ENCODE results near the gene PRR23E.

Gene PRR23E

DNA sequence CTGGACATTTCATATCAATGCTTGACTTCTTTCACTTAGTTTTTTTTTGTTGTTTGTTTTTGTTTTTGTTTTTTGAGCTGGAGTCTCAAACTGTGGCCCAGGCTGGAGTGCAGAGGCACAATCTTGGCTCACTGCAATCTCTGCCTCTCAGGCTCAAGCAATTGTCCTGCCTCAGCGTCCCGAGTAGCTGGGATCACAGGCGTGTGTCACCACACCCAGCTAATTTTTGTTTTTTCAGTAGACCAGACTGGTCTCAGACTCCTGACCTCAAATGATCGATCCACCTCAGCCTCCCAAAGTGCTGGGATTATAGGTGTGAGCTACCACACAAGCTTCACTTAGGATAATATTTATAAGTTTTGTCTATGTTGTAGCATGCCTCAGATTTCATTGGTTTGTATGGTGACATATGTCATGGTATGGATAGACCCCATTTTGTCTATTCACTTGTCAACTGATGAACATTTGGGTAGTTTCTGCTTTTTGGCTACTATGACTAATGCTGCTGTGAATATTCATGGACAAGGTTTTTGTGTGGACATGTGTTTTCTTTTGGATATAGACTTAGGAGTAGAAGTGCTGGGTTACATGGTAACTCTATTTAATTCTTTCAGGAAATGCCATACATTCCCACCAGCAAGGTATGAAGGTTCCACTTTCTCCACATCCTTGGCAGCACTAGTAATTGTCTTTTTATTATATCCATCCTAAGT is 6.8 kb upstream of the PRR23E start:
- no peak for DNase-seq

DNA sequence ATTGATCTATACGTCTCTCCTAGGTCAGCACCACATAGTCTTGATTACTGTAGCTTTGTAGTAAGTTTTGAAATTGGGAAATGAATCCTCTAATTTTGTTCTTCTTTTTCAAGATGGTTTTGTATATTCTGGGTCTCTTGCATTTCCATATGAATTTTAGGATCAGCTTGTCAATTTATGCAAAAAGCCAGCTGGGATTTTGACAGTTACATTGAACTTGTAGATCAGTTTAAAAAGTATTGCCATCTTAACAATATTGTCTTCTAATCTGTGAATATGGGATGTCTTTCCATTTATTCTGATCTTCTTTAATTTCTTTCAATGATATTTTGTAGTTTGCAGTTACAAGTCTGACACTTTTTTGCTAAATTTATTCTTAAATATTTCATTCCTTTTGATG is 5.6 kb upstream of the PRR23E start:
- no peak for DNase-seq

DNA sequence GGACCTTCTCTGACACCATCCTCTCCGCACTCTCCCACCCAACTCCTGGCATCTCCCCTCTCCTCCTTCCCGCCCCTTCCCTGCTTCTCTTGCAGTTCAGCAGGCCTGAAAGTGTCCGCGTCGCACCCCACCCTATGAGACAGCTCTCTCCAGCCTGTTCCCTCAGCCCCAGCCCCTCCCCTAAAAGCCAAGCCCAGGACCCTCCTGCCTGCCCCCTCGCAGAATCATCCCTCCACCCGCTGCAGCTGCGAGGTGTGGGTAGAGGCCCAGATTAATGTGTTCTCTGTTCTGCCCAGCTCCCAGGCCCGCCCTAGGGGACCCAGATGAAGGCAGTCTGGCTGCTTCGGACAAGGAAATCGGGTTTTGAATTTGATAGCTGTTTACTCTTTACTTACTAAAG is 410 bp downstream of the PRR23E start:
- no peak for DNase-seq

DNA sequence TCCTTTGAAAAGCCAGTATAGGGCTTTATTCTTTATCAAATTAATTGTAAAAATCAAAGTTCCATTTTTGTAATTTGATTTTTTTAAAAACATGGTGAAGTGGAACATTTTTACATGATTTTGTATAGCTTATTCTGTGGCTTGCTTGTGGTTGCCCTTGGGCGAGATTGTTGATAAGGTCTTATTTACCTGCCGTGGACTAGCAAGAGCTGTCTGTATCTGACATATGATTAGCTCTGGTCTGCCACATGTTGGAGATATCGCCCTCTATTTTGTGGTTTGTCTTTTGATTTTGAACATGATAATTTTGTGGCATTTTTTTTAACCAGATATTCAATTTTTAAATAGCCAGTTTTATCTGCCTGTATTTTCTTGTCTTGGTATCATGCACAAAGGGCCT is 844 bp downstream of the PRR23E start:
- no peak for DNase-seq

DNA sequence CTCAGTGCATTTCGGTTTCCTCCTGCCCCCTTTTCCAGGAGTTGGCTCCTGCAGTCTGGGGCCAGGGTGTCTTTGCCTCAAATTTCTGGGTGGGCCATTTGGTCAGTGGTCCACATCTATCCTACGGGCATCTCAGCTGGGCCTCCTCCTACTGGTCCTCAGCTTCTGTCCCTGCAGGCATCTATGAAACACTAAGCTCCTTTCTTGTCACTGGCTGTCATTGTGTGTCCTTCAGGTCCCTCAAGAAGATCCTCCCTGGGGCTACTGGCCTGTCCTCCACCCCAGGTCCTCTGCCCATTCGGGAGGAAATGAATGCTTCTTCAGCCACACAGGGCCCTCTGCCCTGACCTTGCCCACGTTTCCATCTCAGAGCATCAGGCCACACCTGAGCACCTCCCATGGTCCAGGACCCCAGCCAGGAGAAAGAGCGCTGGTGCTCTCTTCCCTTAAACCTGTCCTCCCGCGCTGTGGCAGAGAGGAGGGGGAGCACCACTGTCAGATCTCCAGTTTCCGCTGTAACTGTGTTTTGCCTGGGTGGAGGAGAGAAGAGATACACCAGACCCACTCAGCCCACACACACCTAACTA is 1.8 kb downstream of the PRR23E start:
- DNase-seq: no peak

DNA sequence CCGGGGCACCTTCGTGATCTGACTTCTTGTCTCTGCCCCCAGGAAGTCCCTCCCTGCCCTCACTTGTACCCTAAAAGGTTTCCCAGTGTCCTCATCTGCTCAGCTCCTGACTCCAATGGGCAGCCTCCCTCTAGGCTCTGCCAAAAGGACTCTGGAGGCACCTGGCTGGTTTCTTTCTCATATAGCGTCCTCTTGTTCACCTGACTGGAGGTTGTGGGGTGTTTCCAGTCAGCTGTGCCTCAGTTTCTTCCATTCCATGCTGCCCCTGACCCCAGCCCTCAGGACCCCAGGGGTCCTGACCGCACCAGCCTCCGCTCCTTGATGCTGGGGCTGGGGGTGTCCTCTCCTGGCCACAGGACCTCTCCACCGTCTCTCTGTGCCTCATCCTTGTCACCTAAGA is 2.5 kb downstream of the PRR23E start:
- no peak for DNase-seq

DNA sequence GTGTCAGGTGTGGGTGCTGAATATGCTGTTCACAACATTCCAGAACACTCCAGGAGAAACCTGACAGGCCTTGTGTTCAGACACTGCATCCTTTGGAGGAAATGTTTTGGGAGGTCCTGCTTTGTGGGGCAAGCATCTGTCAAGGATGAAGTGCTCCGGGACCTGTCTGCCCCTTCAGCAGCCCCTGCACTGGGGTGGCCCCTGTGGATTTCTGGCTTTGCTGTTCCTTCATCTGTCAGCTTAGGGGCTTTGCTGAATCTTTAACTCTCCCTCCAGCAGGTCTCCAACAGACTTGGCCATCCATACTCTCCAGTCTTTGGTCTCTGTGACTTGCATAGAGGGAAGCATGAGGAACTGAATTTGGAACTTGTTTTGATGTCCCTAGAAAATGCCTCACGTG is 3.1 kb downstream of the PRR23E start:
- DNase-seq: no peak

DNA sequence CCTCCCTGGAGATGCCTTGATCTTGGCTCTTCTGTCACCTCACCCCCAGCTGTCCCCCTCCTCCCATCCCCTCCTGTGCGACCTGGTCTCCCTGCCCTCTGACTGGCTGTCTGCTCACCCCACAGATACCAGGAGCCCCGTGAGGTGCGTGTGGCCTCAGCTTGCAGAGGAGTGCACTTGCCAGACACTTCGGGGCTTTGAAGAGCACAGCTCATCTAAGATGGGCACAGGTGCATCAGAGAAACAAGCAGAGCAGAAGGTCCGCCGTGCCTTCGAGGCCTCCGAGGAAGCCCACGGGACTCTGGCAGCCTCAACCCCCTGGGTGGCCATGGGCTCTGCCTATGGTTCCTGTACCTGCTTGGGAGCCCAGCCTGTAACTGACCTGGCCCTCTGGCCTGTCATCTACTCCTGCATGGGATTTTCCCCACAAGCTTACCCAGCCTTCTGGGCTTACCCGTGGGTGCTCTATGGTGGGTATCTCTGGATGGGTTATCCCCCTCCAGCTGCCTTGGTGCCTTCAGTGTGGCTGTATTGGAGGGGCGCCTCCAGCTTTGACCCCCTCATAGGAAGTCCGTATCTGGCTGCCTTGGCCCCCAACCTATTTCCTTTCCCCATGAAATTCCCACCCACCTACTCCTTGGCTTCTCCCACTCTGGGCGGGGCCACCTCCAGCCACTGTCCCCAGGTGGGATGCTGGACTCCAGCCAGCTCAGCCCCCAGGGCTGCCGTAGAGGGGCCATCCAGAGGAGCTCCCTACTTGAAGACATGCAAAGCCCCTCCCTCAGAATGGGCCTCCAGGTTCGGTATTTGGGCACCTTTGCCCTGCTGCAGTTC is 3.8 kb downstream of the PRR23E start:
- DNase-seq: no peak

DNA sequence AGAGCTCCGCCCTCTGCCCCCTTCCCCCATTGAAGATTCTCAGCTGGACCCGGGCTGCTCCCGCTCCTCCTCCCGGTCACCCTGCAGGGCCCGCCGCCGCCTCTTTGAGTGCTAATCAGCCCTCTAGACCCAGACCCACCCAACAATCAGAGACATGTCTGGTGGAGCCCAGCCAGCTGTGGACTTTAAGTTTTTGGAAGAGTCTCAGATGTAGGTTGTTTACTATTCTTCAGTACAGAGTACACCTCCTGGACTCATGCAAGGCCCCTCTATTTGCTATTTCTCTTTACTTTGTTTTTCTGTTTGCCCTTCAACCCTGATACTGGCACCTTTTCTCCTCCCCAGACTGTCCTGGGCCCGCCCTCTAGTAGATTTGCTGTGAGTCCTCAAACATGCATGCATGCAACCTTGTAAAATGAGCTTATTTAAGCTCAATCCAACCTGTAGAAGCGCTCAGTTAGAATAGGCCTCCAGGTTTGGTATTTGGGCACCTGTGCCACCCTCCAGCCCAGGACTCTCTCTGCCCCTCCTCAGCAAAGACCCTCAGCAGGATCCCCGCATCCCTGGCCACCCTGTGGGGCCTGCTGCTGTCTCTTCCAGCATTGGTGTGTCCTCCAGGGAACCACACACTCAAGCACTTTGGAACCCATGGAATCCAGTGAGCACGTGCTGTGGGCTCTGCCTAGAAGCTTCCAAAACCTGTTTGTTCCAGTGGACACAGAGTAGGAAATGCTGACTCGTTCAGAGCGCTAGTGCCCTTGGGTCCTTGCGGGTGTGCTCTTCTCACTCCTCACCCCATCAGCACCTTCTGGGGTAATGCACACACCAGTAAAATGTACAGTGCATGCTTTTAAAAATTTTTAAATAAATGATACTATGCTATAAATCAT is 4.6 kb downstream of the PRR23E start:
- no peak for DNase-seq

DNA sequence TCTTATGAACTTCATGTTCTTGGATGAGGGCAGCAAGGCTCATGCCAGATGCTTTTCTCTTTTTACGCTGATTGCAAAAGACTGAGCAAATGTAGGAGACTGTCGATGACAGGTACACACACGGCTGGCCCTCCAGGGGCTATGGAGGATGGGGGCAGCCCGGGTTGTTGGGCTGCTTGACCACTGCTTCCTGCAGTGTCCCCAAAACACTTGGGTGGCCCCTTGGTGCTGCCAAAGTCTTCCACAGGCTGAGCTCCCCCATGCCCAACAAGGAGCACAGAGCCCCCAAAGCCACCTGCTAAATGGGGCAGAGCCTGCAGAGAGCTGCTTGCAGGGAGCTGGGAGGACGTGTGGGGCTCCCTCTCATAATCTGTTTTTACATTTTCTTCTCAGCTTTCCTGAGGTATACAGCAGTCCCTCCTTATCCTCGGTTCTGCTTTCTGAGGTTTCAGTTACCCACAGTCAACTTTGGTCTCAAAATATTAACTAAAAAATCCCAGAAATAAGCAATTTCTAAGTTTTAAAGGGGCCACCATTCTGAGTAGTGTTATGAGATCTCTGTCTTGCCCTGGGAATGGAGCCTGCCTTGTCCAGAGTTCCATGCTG is 7.3 kb downstream of the PRR23E start:
- DNase-seq: no peak

DNA sequence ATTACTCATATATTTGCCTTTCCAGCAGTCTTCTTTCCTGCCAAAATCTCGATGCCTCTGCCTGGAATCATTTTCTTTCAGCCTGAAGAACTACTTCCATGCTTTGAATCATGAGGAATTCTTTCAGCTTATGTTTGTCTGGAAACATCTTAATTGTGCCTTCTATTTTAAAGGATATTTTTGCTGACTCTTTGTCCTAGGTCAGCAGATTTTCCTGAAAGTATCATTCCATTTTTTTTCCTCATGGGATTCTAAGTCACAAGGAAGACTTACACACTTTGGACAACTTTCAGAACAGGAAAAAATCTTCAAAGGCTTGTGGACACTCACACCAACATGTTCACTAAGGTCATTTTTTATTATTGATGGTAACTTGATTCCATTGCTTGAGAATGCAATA is 10.1 kb downstream of the PRR23E start:
- DNase-seq: no peak

DNA sequence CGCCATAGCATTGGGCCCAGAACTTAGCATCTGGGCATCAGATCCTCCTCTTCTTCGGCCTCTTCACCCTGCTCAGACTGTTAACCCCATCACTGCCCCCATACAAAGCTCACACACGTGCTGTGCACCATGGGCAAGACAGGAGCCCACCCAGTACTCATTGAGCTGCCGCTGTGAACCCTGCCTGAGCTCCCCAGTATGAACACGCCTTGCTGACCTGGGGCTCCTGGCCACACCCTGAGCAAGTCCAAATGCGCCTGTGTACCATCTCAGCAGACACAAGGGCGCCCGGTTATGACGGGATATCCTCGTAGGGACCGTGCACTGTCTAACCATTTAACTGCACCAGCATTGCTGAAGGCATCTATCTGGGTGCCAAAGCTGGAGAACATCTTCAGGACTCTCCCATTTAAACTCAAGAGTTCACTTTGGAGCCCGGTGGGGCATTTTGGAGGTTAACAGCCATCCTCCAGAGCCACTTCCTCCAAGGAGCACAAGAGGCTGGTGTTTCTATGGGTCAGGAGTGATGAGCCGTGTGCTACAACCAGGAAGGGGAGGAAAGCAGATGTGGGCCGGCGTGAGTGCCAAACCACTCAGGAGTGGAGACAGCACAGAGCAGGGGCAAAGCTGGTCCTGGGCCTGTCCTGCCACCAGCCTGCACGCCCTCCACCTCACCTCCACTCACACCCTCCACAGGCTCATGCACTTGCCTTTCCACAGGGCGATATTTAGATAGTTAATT is 12.1 kb downstream of the PRR23E start:
- DNase-seq: no peak

DNA sequence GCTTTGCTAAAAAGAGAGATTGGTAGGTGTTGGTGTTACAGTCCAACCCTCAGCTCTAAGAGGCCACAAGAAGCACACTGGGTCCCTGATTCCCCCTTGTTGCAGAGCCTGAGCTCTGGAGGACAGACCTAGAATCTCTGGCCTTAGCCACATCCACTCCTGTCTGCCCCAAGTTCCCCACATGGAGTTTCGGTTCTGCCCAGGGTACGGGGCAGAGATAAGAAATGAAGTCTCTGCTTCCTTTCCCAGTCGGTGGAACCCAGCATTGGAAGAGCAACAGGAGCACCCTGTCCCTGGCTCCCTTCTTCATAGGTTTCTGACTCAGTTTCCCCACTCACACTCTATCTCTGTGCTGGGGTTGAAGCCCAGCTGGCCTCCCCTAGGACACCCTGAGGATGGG is 13.2 kb downstream of the PRR23E start:
- no peak for DNase-seq

DNA sequence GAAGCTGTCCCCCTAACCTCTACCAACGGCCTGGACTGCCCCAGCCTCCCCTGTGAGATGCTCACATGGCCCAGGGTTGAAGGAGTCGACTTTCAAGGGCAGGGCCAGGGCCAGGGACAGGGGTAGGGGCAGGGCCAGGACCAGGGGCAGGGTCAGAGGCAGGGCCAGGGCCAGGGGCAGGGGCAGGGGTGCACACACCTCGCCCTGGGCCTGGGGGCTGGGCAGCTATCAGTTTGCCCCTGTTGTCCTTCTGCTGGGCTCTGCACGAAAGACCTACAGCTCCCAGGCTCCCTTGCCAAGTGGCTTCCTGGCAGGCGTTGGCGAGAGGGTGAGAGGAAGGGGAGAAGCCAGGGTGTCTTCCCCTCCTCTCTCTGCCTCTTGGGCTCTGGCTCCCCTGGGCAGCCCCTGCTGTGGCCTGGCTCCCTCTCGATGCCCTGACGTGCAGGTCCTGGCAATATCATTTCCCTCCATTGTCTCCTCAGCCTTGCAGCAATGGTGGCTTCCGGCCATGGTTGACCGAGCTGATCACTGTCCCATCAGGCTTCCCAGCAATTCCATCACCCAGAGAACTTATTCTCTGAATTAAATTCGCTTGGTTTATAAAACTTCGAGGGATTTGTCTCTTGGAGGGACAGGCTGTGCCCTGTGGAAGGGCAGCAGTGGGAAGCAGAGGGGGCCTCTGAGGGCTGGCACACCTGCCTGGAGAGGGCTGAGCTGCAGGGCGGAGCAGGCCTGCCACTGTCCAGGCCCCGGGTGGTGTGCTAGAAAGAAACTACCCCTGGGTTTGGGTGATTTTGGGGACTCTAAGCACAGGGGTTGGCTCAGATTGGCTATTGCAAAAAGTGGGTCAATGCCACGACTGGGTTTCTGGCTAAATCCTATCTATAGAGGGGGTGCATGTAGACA is 13.9 kb downstream of the PRR23E start:
- no peak for DNase-seq

DNA sequence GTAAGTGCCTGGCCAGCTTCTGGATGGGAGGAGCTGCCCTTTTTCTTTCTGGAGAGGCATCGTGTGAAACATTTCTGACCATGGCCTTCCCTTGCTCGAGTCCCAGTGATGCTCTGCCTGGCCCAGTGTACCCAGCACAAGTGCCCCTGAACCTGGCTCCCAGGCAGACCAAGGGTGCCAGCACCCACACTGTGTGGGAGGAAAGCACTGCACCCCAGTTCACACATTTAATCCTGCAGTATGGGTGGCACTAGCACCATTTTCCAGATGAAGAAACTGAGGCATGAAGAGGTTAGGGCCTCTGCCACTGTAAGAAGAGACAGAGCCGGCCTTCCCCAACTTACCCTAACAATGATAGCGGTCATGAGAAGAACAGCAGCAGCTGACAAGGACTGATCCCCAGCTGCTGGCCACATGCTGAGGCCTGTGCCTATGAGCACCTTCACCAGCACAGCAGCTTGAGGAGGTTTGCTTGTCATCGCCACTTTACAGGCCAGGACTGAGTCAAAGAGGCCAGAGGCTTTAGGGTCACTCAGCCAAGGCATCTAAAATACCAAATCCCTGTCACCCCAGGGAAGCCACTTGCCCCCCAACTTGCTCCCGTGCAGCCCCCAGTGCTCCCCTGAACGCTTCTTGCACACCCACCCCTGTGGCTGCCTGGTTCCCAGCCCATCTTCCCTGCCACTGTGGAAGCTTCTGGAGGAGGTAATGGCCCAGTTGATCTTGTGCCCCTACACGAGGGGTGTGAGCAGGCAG is 15.0 kb downstream of the PRR23E start:
- no peak for DNase-seq

DNA sequence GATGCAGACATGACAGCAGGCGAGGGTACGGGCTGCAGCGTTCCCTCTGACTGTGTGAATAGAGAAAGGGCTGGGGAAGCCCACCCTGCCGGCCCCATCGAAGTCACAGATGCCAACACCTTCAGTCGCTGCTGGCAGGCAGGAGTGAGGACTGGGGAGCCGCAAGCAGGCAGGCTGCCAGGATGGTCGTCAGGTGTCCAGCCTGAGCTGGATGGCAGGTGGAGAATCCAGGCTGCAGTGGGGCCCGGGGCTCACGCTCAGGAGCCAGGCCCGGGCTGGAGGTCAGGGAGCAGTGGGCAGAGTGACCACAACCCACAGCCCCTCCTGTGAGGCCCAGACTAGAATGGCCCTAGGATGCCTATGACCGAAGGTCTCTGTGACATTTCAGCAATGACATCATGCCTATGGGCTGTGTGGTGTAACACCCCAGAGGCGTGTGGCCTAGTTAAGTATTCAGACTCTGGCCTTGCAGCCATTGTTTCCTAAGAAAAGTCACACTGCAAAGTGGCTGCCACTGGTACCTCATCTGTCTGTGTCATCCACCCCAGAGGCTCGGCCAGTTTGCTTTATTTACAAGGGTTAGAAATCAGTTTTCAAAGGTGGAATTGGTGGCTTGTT is 15.7 kb downstream of the PRR23E start:
- DNase-seq: no peak

DNA sequence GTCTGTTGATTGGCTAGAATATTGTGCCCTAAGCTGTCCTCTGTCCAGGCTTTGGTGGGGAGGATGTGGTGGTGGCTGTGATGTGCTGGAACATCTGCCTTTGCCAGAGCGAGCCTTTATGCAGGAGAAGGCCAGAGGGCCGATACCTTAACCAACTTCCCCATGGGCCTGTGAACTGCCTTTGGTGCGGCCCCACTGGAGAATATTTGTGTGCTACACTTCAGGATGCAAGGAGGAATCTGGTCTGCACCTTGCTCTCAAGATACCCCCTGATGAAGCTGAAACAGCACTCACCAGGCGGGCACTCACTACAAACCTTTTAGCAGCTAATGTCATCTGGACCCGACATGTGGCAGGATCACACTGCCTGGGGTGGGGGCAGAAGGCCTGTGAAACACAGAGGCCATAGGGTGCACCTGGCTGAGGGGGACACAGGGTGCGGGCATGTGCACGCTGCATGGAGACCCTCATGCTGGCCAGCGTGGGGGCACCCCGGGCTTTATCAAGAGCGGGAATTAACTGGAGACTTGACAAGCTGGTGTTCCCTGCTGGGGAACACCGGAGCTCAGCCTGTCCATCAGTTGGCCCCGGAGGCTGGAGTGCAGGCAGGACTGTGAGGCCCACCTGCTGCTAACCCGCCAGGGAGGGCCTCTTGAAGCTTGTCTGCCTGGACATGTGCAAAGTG is 16.4 kb downstream of the PRR23E start:
- DNase-seq: no peak

DNA sequence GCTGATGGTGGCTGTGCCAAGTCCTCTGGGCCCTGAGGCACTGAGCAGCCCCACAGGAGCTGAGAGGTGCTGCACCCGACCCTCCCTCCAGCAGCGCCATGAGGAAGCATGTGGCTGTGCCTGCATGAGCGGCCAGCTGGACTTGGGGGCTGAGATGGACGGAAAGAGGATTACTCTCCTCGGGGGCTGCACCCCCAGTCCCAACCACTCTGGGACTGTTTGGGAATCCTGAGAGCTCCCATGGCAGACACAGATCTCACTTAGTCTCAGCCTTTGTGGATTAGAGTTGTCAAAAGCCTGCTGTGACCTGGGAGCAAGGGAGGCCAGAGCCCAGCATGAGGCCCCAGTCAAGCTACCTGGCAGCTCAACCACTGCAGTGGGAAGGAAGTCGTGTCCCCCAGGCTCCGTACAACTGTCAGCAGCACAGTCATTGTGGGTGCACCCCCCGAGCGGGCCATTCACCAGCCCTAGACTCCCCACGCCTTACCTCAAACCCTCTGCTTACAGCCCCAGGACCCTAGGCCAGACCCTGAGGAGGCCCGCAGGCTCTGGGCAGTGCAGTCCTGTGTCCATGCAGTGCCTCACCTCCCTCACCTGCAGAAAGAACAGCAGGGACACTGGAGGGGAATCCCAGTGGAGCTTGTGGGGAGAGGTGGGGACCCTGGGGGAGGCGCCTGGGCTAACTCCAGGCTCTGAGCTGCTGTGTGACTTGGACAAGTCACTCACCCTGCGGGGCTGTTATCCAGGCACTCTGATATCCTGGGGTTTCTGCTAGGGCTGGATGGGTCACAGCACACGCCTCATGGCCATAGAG is 17.1 kb downstream of the PRR23E start:
- no peak for DNase-seq
